GM12874 (cell line): ENCODE data around the gene ACTA2.

ENCODE experiments used
- CTCF ChIP-seq: IDR thresholded peaks from 2 replicates; pipeline ENCODE4 v1.5.1; 2011; ENCODE audit warnings: low read depth, mild to moderate bottlenecking, control low read depth, low read length, moderate library complexity; ENCODE audit not compliant: insufficient read depth

ACTA2 gene

GRCh38 chr10:88890681-88891381, 61.7 kb downstream of the ACTA2 start:
- TF ChIP-seq CTCF = no peak

GRCh38 chr10:88889559-88890337, 62.8 kb downstream of the ACTA2 start:
- TF ChIP-seq CTCF = no peak

- no peak for TF ChIP-seq CTCF
Measured at GRCh38 chr10:88888810-88889445, 63.6 kb downstream of the ACTA2 start.

- no peak for TF ChIP-seq CTCF
Measured at GRCh38 chr10:88886557-88886956, 66.0 kb downstream of the ACTA2 start.
